H1 (cell line): ENCODE results near the gene MAGI1. TPM values are rescaled to one million over a fixed set of nuclear protein-coding genes. Genes with fewer than 3 reads are reported as not detected.

Experiments used
- BACH1 ChIP-seq: IDR thresholded peaks from 2 replicates; pipeline ENCODE4 v1.6.1; 2012; ENCODE audit warnings: low read length, improper control_type of control experiment
- CBX8 ChIP-seq: fragments of 300-800, 300-1000 bp; sonication (generic); IDR thresholded peaks from 2 replicates; pipeline ENCODE4 v1.7.1; 2016; ENCODE audit warnings: low read depth, low read length, borderline replicate concordance
- CTBP2 ChIP-seq: IDR thresholded peaks from 2 replicates; pipeline ENCODE4 v1.7.0; 2011; ENCODE audit warnings: borderline replicate concordance, mild to moderate bottlenecking, moderate library complexity, mixed read lengths, low read length; ENCODE audit not compliant: insufficient read depth, insufficient read length
- EGR1 ChIP-seq: IDR thresholded peaks from 2 replicates; pipeline ENCODE4 v1.6.1; 2011; ENCODE audit warnings: low read depth, low read length, borderline replicate concordance
- KDM5A ChIP-seq: fragments of 200-600 bp; IDR thresholded peaks from 2 replicates; pipeline ENCODE4 v1.7.1; 2012; ENCODE audit warnings: mild to moderate bottlenecking, low read length, inconsistent platforms, mixed read lengths
- MAFK ChIP-seq: IDR thresholded peaks from 2 replicates; pipeline ENCODE4 v1.6.1; 2012; ENCODE audit warnings: low read depth, mild to moderate bottlenecking, improper control_type of control experiment, low read length
- MAX ChIP-seq: IDR thresholded peaks from 2 replicates; pipeline ENCODE4 v1.6.1; 2012; ENCODE audit warnings: inconsistent platforms
- NRF1 ChIP-seq: IDR thresholded peaks from 2 replicates; pipeline ENCODE4 v1.6.1; 2011; ENCODE audit warnings: mild to moderate bottlenecking, low read depth, low read length, improper control_type of control experiment
- SIRT6 ChIP-seq: IDR thresholded peaks from one replicate; pipeline ENCODE4 v1.7.1; 2012; ENCODE audit warnings: low read length, inconsistent platforms
- YY1 ChIP-seq: IDR thresholded peaks from 2 replicates; pipeline ENCODE4 v1.6.1; 2011; ENCODE audit warnings: low read depth, mild to moderate bottlenecking, low read length
- ZNF274 ChIP-seq: IDR thresholded peaks from 2 replicates; pipeline ENCODE4 v1.7.0; 2012; ENCODE audit warnings: low read length, borderline replicate concordance; ENCODE audit errors: extremely low read depth
- polyA plus RNA-seq, 7 experiments: library from polyadenylated mRNA; depleted of rRNA in 3 of 7; stranded (reverse) in 5 of 7; unstranded in 2 of 7; fragments of >200 nt in 5 of 7; fragments of 200-250 nt in 2 of 7; gene quantifications; 1 replicate in 5 of 7; 2 replicates in 1 of 7; 4 replicates in 1 of 7; pipeline versions ENCODE4 v1.2.1 to v1.2.3, GENCODE V29; 2011 to 2013; ENCODE audit warnings: missing spikeins in 2 of 7, mixed read lengths in 2 of 7
- total RNA-seq: library from RNA; stranded (reverse); fragmentation: NEBNext Ultra II Directional; extraction: Animal tissue kit (Norgen Biotek cat#: 25700); gene quantifications from 2 replicates; pipeline ENCODE4 v1.2.1, GENCODE V29; 2021
- TF ChIP-seq, protein P1 (sequence below): fragments of 300-600 bp; sonication (generic); IDR thresholded peaks from 2 replicates; pipeline ENCODE4 v1.7.1; 2012; ENCODE audit warnings: low read length, moderate library complexity, mild to moderate bottlenecking, inconsistent platforms; ENCODE audit not compliant: insufficient replicate concordance

MAGI1 gene
- total and polyA plus RNA-seq, 2 of the 8 experiments (the other 6 are each of a cell fraction or from before 2014, with no cell fraction given): 19.8 to 78.0 TPM

DNA sequence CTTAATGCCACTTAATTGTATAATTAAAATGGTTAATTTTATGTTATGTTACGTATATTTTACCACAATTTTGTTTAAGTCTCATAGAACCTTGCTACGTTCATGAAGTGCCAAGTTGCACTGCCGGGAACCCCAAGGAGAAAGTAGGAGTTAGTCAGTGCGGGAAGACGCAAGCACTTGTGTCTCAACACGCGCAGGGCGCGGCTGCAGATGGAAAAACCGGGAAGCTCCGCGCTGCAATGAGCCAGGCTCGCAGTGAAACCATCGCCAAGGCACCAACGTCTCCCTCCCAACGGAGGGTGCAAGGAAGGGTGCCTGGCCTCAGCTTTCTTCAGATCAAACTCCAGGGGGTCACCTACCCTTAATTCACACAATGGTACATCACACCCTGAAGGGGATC is 21.6 kb downstream of the MAGI1 start (continued):
- TF ChIP-seq, protein P1, sequence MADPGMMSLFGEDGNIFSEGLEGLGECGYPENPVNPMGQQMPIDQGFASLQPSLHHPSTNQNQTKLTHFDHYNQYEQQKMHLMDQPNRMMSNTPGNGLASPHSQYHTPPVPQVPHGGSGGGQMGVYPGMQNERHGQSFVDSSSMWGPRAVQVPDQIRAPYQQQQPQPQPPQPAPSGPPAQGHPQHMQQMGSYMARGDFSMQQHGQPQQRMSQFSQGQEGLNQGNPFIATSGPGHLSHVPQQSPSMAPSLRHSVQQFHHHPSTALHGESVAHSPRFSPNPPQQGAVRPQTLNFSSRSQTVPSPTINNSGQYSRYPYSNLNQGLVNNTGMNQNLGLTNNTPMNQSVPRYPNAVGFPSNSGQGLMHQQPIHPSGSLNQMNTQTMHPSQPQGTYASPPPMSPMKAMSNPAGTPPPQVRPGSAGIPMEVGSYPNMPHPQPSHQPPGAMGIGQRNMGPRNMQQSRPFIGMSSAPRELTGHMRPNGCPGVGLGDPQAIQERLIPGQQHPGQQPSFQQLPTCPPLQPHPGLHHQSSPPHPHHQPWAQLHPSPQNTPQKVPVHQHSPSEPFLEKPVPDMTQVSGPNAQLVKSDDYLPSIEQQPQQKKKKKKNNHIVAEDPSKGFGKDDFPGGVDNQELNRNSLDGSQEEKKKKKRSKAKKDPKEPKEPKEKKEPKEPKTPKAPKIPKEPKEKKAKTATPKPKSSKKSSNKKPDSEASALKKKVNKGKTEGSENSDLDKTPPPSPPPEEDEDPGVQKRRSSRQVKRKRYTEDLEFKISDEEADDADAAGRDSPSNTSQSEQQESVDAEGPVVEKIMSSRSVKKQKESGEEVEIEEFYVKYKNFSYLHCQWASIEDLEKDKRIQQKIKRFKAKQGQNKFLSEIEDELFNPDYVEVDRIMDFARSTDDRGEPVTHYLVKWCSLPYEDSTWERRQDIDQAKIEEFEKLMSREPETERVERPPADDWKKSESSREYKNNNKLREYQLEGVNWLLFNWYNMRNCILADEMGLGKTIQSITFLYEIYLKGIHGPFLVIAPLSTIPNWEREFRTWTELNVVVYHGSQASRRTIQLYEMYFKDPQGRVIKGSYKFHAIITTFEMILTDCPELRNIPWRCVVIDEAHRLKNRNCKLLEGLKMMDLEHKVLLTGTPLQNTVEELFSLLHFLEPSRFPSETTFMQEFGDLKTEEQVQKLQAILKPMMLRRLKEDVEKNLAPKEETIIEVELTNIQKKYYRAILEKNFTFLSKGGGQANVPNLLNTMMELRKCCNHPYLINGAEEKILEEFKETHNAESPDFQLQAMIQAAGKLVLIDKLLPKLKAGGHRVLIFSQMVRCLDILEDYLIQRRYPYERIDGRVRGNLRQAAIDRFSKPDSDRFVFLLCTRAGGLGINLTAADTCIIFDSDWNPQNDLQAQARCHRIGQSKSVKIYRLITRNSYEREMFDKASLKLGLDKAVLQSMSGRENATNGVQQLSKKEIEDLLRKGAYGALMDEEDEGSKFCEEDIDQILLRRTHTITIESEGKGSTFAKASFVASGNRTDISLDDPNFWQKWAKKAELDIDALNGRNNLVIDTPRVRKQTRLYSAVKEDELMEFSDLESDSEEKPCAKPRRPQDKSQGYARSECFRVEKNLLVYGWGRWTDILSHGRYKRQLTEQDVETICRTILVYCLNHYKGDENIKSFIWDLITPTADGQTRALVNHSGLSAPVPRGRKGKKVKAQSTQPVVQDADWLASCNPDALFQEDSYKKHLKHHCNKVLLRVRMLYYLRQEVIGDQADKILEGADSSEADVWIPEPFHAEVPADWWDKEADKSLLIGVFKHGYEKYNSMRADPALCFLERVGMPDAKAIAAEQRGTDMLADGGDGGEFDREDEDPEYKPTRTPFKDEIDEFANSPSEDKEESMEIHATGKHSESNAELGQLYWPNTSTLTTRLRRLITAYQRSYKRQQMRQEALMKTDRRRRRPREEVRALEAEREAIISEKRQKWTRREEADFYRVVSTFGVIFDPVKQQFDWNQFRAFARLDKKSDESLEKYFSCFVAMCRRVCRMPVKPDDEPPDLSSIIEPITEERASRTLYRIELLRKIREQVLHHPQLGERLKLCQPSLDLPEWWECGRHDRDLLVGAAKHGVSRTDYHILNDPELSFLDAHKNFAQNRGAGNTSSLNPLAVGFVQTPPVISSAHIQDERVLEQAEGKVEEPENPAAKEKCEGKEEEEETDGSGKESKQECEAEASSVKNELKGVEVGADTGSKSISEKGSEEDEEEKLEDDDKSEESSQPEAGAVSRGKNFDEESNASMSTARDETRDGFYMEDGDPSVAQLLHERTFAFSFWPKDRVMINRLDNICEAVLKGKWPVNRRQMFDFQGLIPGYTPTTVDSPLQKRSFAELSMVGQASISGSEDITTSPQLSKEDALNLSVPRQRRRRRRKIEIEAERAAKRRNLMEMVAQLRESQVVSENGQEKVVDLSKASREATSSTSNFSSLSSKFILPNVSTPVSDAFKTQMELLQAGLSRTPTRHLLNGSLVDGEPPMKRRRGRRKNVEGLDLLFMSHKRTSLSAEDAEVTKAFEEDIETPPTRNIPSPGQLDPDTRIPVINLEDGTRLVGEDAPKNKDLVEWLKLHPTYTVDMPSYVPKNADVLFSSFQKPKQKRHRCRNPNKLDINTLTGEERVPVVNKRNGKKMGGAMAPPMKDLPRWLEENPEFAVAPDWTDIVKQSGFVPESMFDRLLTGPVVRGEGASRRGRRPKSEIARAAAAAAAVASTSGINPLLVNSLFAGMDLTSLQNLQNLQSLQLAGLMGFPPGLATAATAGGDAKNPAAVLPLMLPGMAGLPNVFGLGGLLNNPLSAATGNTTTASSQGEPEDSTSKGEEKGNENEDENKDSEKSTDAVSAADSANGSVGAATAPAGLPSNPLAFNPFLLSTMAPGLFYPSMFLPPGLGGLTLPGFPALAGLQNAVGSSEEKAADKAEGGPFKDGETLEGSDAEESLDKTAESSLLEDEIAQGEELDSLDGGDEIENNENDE: no peak
- TF ChIP-seq BACH1 (no peak), CBX8 (no peak), YY1 (no peak), SIRT6 (no peak), MAX (no peak), ZNF274 (no peak), KDM5A (no peak), MAFK (no peak), NRF1 (no peak), EGR1 (no peak), CTBP2 (no peak)
